Measurements from ENCODE around the gene VWA3A.
"Not testable (repeated sequence)": the region's sequence is repeated elsewhere in the genome, so short reads cannot be mapped to it uniquely, and the experiment has no call there.

Gene VWA3A

GRCh38 chr16:22139008-22139407, 46.7 kb downstream of the VWA3A start:
- DNase-seq, result no peak

- DNase-seq, result no peak
These were observed 47.4 kb downstream of the VWA3A start for GRCh38 chr16:22139732-22140131.

GRCh38 chr16:22141767-22142166, 49.4 kb downstream of the VWA3A start:
- no peak for DNase-seq

- no peak for DNase-seq
These were observed 52.2 kb downstream of the VWA3A start for GRCh38 chr16:22144520-22144919.

GRCh38 chr16:22147853-22148252, 55.5 kb downstream of the VWA3A start:
- DNase-seq, result no peak

GRCh38 chr16:22151246-22151998, 59.1 kb downstream of the VWA3A start:
- no peak for DNase-seq

- no peak for DNase-seq
These were observed 60.0 kb downstream of the VWA3A start for GRCh38 chr16:22152316-22152715.

GRCh38 chr16:22153078-22153477, 60.7 kb downstream of the VWA3A start:
- not testable (repeated sequence) for DNase-seq

- DNase-seq, result no peak
These were observed 69.1 kb downstream of the VWA3A start for GRCh38 chr16:22161401-22161800.

- DNase-seq, result peak; percentile 14
These were observed 69.8 kb downstream of the VWA3A start, which contains the start of gene SDR42E2 for GRCh38 chr16:22161999-22162655. Gene SDR42E2 (plus strand): TSS chr16:22162506. CDS start chr16:22165583, 3,077 bp downstream.

- DNase-seq, result no peak
These were observed 70.3 kb downstream of the VWA3A start for GRCh38 chr16:22162656-22163009.

GRCh38 chr16:22163806-22164205, 71.5 kb downstream of the VWA3A start:
- no peak for DNase-seq

- no peak for DNase-seq
These were observed 72.1 kb downstream of the VWA3A start for GRCh38 chr16:22164482-22164881.

GRCh38 chr16:22165508-22166285, 73.4 kb downstream of the VWA3A start:
- DNase-seq, result no peak

- DNase-seq, result no peak
These were observed 79.6 kb downstream of the VWA3A start for GRCh38 chr16:22171953-22172352.

GRCh38 chr16:22172642-22173041, 80.3 kb downstream of the VWA3A start:
- not testable (repeated sequence) for DNase-seq

GRCh38 chr16:22174642-22175041, 82.3 kb downstream of the VWA3A start:
- no peak for DNase-seq

GRCh38 chr16:22177968-22178930, 85.9 kb downstream of the VWA3A start:
- DNase-seq, result no peak

- DNase-seq, result no peak
These were observed 89.1 kb downstream of the VWA3A start for GRCh38 chr16:22181426-22181825.

GRCh38 chr16:22181843-22182242, 89.5 kb downstream of the VWA3A start:
- DNase-seq, result no peak

GRCh38 chr16:22183335-22183734, 91.0 kb downstream of the VWA3A start:
- DNase-seq, result no peak

GRCh38 chr16:22183901-22184614, 91.7 kb downstream of the VWA3A start:
- no peak for DNase-seq

Measured in stimulated activated naive CD4-positive, alpha-beta T cell treated with Interleukin-2 at 50 U/mL for 16 hours (primary cell).